ENCODE data around the gene OR5H14. TPM values are rescaled to one million over a fixed set of nuclear protein-coding genes. Genes with fewer than 3 reads are reported as not detected.
"Not testable (repeated sequence)": the region's sequence is repeated elsewhere in the genome, so short reads cannot be mapped to it uniquely, and the experiment has no call there.

OR5H14 gene
- total RNA-seq, 1 donor from 2014 or later, result not detected

DNA sequence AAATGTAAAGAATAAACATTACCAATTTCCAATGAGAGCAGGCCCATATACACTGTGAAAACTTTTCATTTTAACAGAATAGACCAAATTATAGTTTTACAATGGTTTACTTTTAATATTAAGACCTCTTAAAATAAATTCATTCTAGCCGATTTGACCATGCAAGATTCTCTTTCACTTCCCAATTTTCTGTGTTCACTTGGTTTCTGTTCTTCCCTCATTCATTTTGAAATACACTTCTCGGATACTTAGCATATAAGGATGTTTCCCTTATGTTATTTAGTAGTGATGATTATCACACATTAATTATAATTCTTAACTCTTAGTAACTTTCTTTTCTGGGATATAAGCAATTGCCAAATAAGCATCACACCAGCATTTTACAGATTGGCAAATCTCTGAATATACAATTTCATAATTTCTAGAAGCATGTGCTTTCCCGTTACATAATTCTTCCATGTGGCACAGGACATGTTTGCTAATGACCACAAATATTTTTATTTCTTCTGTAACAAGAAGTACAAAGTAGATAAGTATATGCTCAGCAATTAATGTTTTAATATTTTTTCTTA is 33.1 kb downstream of the OR5H14 start:
- H3K9me3 Mint-ChIP-seq, result peaks cover 19% of the 10 kb centered on the region
- H3K4me1 Mint-ChIP-seq, result no peaks in the 10 kb centered on the region
- no peak for TF ChIP-seq CTCF (IDR thresholded peaks at IDR 0.05; ENCODE audit: unreplicated experiment)
- no peaks in the 10 kb centered on the region for H3K27me3 Mint-ChIP-seq (ENCODE audit: low read depth)
- no peak for DNase-seq (ENCODE audit: low spot score in 2 of 2, unreplicated experiment in 2 of 2)
- H3K4me3 Mint-ChIP-seq, result no peak overlapping the region
- no peaks in the 10 kb centered on the region for H3K36me3 Mint-ChIP-seq
- no peak overlapping the region for H3K27ac Mint-ChIP-seq

DNA sequence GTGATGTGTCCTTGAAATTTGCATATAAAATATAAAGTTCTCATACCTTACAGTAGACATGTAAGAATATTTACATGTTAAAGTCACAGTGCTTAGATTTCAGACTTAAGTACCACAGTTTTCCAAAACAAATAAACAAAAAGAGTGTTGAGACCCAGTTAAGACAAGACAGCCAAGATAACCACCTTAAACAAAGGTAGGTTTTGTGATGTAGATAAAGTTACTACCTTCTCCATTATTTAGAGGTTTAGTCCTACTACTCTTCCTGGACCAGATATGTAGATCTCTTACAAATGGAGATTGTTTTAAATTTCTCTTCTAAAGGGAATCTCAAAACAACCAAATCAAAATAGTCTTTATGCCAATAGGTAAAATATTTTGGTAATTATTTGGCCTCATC is 34.9 kb downstream of the OR5H14 start:
- TF ChIP-seq CTCF (IDR thresholded peaks at IDR 0.05; ENCODE audit: unreplicated experiment), result no peak
- DNase-seq (ENCODE audit: low spot score in 2 of 2, unreplicated experiment in 2 of 2), result no peak
- H3K4me1 Mint-ChIP-seq, result no peaks in the 10 kb centered on the region
- H3K4me3 Mint-ChIP-seq, result no peak overlapping the region
- H3K9me3 Mint-ChIP-seq, result peaks cover 2% of the 10 kb centered on the region
- no peak overlapping the region for H3K27ac Mint-ChIP-seq
- H3K36me3 Mint-ChIP-seq, result no peaks in the 10 kb centered on the region
- no peaks in the 10 kb centered on the region for H3K27me3 Mint-ChIP-seq (ENCODE audit: low read depth)

DNA sequence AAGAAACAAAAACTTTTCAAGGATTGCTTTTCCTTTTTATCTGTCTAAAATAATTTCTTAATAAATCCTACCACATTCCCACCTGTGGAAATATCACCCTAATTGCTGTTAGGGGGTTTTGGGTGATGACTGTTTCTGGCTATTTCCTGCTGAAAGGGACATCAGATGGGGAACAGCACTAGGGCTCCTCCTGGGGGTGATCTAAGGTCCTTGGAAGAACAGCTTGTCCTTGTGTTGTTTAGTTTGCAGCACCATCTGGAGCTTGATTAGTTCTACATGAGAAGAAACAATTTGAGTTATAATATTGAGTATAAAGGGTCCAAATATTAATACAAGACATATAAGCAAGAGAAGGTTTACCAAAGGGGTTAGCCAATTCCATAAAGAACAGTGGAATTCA is 37.9 kb downstream of the OR5H14 start:
- no peaks in the 10 kb centered on the region for H3K27me3 Mint-ChIP-seq (ENCODE audit: low read depth)
- H3K36me3 Mint-ChIP-seq, result no peaks in the 10 kb centered on the region
- DNase-seq (ENCODE audit: low spot score in 2 of 2, unreplicated experiment in 2 of 2), result no peak
- no peak overlapping the region for H3K27ac Mint-ChIP-seq
- no peak for TF ChIP-seq CTCF (IDR thresholded peaks at IDR 0.05; ENCODE audit: unreplicated experiment)
- no peaks in the 10 kb centered on the region for H3K9me3 Mint-ChIP-seq
- H3K4me3 Mint-ChIP-seq, result no peak overlapping the region
- no peaks in the 10 kb centered on the region for H3K4me1 Mint-ChIP-seq

DNA sequence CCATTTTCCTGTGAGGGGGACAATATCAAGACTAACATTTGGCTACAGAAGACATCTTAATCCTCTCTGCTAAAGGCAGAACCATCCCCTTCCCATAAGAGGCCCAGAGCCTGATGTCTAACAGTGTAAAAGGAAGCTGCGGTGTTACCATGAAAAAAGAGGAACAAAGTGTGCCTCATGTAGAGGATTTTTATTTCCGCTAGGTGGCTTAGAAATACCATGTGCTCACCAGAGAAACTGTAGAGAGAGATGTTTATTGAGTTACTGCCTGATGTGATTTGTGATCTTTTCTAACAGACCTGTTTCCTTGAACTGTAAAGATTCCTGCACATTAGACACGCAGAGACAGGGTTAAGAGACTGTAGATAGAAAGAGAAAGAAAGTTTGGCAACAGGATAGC is 41.3 kb downstream of the OR5H14 start:
- H3K4me1 Mint-ChIP-seq, result no peaks in the 10 kb centered on the region
- no peak for TF ChIP-seq CTCF (IDR thresholded peaks at IDR 0.05; ENCODE audit: unreplicated experiment)
- no peaks in the 10 kb centered on the region for H3K9me3 Mint-ChIP-seq
- no peak overlapping the region for H3K27ac Mint-ChIP-seq
- H3K36me3 Mint-ChIP-seq, result no peaks in the 10 kb centered on the region
- no peak for DNase-seq (ENCODE audit: low spot score in 2 of 2, unreplicated experiment in 2 of 2)
- H3K27me3 Mint-ChIP-seq (ENCODE audit: low read depth), result no peaks in the 10 kb centered on the region
- H3K4me3 Mint-ChIP-seq, result no peak overlapping the region

GRCh38 chr3:98190911-98191310 is 43.6 kb downstream of the OR5H14 start:
- H3K27me3 Mint-ChIP-seq (ENCODE audit: low read depth); H3K4me3 Mint-ChIP-seq; DNase-seq (ENCODE audit: low spot score in 2 of 2, unreplicated experiment in 2 of 2); H3K4me1 Mint-ChIP-seq; H3K27ac Mint-ChIP-seq; H3K9me3 Mint-ChIP-seq; H3K36me3 Mint-ChIP-seq: not testable (repeated sequence)

- H3K36me3 Mint-ChIP-seq; H3K27ac Mint-ChIP-seq; H3K4me1 Mint-ChIP-seq; H3K27me3 Mint-ChIP-seq (ENCODE audit: low read depth); H3K4me3 Mint-ChIP-seq; DNase-seq (ENCODE audit: low spot score in 2 of 2, unreplicated experiment in 2 of 2); H3K9me3 Mint-ChIP-seq: not testable (repeated sequence)
Measured at GRCh38 chr3:98196293-98196692, 49.0 kb downstream of the OR5H14 start.

GRCh38 chr3:98199020-98199419 is 51.7 kb downstream of the OR5H14 start:
- Mint-ChIP-seq H3K4me1 (no peaks in the 10 kb centered on the region), H3K9me3 (no peaks in the 10 kb centered on the region), H3K4me3 (no peak overlapping the region), H3K36me3 (no peaks in the 10 kb centered on the region), H3K27ac (no peak overlapping the region), H3K27me3 (ENCODE audit: low read depth) (no peaks in the 10 kb centered on the region)
- no peak for DNase-seq (ENCODE audit: low spot score in 2 of 2, unreplicated experiment in 2 of 2)
- TF ChIP-seq CTCF (IDR thresholded peaks at IDR 0.05; ENCODE audit: unreplicated experiment), result no peak

All from mesothelial cell of epicardium (in vitro differentiated cells).